Ishikawa (cell line): ENCODE results near the gene MUC12.

Experiments
- CEBPB ChIP-seq: IDR thresholded peaks from 2 replicates; pipeline ENCODE4 v1.6.1; 2012
- CREB1 ChIP-seq: IDR thresholded peaks from 2 replicates; pipeline ENCODE4 v1.6.1; 2012; ENCODE audit warnings: low read depth
- EGR1 ChIP-seq: IDR thresholded peaks from 2 replicates; pipeline ENCODE4 v1.6.1; 2012
- EP300 ChIP-seq: IDR thresholded peaks from 2 replicates; pipeline ENCODE4 v1.6.1; 2012; ENCODE audit warnings: borderline replicate concordance
- FOXM1 ChIP-seq: IDR thresholded peaks from 2 replicates; pipeline ENCODE4 v1.6.1; 2012; ENCODE audit warnings: low read depth, borderline replicate concordance
- NFIC ChIP-seq: IDR thresholded peaks from 2 replicates; pipeline ENCODE4 v1.6.1; 2012
- RAD21 ChIP-seq: IDR thresholded peaks from 2 replicates; pipeline ENCODE4 v1.6.1; 2012; ENCODE audit warnings: low read depth
- TAF1 ChIP-seq: IDR thresholded peaks from 2 replicates; pipeline ENCODE4 v1.6.1; 2012; ENCODE audit warnings: low read depth, mild to moderate bottlenecking
- TCF12 ChIP-seq: IDR thresholded peaks from 2 replicates; pipeline ENCODE4 v1.6.1; 2012; ENCODE audit warnings: low read depth
- TEAD4 ChIP-seq: IDR thresholded peaks from 2 replicates; pipeline ENCODE4 v1.6.1; 2012
- YY1 ChIP-seq: IDR thresholded peaks from 2 replicates; pipeline ENCODE4 v1.6.1; 2012; ENCODE audit warnings: low read depth
- ZBTB7A ChIP-seq: IDR thresholded peaks from 2 replicates; pipeline ENCODE4 v1.6.1; 2012; ENCODE audit warnings: low read depth
- TF ChIP-seq, protein P1 (sequence below): IDR thresholded peaks from 2 replicates; pipeline ENCODE4 v1.6.1; 2012
- TF ChIP-seq, protein P2 (sequence below): IDR thresholded peaks from 2 replicates; pipeline ENCODE4 v1.6.1; 2012
- TF ChIP-seq, protein P3 (sequence below): IDR thresholded peaks from 2 replicates; pipeline ENCODE4 v1.6.1; 2012; ENCODE audit warnings: low read depth, mild to moderate bottlenecking

MUC12 gene

DNA sequence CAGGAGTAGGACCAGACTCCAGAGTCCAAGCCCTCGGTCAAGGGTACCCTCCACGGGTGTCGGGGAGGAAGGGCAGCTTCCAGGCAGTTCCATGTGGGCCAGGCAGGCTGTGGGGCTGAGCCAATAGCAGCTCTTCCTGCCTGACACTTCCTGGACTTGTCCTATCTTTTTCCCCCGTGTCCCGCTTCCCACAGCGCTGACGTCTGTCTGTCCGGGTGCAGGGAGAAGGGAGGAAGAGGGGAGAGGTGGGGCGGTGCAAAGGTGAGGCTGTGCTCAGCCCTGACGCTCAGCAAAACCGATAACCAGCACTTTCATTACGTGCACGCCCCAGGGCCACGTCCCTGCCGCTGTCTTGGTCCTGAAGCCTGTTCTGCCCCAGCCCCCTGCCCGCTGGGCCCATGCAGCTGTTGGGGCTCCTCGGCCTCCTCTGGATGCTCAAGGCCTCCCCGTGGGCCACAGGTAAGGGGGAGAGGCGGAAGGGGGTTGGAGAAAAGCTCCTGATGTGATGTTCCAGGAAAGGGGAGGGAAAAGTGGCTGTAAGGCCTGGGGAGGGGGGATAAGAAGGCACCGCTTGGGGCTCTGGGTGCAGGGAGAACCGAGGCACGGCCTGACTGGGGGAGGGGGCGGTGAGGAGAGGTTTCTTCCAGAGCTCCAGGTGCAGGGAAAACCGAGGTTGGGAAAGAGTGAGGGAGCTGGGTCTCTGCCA, 20.0 kb upstream of the MUC12 start, which contains the start of gene MUC3A:
Gene MUC3A (plus strand): TSS at position 308 of the 706 bp plus-strand sequence. CDS start 91 bp downstream, at position 399.
- TF ChIP-seq EGR1 (no peak), EP300 (no peak), TAF1 (no peak), TEAD4 (no peak), TCF12 (no peak), RAD21 (no peak), ZBTB7A (no peak), FOXM1 (no peak), NFIC (no peak)

DNA sequence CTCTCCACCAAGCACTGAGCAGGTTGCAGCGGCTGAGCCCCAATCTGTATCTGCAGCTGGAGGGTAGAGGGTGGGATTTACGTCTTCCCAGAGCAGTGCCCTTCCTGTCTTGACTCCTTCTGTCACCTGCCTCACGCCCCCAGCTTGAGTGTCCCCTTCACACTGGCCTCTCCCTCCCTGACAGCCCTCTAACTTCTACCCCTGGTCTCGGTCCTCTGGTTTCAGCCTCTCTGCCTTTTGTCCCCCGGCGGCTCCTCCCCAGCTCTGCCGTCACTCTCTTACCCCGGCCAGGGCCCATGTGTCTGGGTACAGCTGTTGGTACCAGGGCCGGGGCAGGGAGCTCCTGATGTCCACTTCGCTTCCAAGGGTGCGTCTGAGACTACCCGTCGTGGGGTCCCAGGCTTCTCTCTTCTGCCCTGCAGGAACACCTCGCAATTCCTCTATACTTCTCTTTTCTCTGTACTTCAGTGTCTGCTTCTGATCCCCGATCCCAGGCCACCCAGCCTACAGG, 19.4 kb upstream of the MUC12 start:
- no peak for TF ChIP-seq EGR1
- TF ChIP-seq NFIC, result no peak
- no peak for TF ChIP-seq EP300
- TF ChIP-seq, protein P1, sequence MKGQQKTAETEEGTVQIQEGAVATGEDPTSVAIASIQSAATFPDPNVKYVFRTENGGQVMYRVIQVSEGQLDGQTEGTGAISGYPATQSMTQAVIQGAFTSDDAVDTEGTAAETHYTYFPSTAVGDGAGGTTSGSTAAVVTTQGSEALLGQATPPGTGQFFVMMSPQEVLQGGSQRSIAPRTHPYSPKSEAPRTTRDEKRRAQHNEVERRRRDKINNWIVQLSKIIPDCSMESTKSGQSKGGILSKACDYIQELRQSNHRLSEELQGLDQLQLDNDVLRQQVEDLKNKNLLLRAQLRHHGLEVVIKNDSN, result no peak
- no peak for TF ChIP-seq CREB1
- TF ChIP-seq, protein P2, sequence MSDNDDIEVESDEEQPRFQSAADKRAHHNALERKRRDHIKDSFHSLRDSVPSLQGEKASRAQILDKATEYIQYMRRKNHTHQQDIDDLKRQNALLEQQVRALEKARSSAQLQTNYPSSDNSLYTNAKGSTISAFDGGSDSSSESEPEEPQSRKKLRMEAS, result no peak
- no peak for TF ChIP-seq FOXM1
- no peak for TF ChIP-seq ZBTB7A
- TF ChIP-seq TEAD4, result no peak
- TF ChIP-seq YY1, result no peak
- no peak for TF ChIP-seq TCF12
- no peak for TF ChIP-seq RAD21
- TF ChIP-seq CEBPB, result no peak
- TF ChIP-seq, protein P3, sequence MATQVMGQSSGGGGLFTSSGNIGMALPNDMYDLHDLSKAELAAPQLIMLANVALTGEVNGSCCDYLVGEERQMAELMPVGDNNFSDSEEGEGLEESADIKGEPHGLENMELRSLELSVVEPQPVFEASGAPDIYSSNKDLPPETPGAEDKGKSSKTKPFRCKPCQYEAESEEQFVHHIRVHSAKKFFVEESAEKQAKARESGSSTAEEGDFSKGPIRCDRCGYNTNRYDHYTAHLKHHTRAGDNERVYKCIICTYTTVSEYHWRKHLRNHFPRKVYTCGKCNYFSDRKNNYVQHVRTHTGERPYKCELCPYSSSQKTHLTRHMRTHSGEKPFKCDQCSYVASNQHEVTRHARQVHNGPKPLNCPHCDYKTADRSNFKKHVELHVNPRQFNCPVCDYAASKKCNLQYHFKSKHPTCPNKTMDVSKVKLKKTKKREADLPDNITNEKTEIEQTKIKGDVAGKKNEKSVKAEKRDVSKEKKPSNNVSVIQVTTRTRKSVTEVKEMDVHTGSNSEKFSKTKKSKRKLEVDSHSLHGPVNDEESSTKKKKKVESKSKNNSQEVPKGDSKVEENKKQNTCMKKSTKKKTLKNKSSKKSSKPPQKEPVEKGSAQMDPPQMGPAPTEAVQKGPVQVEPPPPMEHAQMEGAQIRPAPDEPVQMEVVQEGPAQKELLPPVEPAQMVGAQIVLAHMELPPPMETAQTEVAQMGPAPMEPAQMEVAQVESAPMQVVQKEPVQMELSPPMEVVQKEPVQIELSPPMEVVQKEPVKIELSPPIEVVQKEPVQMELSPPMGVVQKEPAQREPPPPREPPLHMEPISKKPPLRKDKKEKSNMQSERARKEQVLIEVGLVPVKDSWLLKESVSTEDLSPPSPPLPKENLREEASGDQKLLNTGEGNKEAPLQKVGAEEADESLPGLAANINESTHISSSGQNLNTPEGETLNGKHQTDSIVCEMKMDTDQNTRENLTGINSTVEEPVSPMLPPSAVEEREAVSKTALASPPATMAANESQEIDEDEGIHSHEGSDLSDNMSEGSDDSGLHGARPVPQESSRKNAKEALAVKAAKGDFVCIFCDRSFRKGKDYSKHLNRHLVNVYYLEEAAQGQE, result no peak
- no peak for TF ChIP-seq TAF1

DNA sequence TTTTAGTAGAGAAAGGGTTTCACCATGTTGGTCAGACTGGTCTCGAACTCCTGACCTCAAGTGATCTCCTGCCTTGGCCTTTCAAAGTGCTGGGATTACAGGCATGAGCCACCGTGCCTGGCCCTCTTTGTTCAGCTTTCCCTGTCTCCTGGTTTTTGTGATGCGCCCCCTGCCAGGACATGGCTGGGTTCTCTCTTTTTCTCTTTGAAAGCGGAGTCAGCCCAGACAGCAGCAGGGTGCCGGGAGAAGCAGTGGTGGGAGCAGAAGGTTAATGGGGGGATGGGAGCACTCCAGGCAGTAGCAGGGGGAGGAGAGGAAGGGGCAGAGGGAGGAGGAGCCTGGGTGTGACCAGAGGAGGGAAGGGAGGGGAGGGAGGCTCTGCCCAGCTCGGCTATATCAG, 18.2 kb upstream of the MUC12 start:
- TF ChIP-seq ZBTB7A (no peak), CREB1 (no peak), FOXM1 (no peak), TCF12 (no peak), RAD21 (no peak), EGR1 (no peak), EP300 (no peak), TEAD4 (no peak), TAF1 (no peak), NFIC (no peak), YY1 (no peak), CEBPB (no peak)
- TF ChIP-seq, protein P2, result no peak
- TF ChIP-seq, protein P1, result no peak
- TF ChIP-seq, protein P3, result no peak

DNA sequence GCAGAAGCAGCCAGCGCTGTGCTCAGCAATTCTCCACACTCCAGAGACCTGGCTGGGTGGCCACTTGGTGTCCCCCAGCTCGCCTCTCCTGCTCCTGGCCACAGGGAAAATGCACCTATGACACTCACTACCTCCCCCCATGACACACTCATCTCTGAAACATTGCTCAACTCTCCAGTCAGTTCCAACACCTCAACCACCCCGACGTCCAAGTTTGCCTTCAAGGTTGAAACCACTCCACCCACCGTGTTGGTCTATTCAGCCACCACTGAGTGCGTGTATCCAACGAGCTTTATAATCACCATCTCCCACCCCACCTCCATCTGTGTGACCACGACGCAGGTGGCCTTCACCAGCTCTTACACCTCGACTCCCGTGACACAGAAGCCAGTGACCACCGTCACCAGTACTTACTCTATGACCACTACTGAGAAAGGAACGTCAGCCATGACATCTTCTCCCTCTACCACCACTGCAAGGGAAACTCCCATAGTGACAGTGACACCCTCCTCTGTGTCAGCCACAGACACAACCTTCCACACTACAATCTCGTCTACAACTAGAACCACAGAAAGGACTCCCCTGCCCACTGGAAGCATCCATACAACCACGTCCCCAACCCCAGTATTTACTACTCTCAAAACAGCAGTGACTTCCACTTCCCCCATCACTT, 17.3 kb upstream of the MUC12 start:
- TF ChIP-seq EP300 (no peak), FOXM1 (no peak), ZBTB7A (no peak), TEAD4 (no peak), TCF12 (no peak), NFIC (no peak), CEBPB (no peak), RAD21 (no peak), TAF1 (no peak), CREB1 (no peak), EGR1 (no peak), YY1 (no peak)
- TF ChIP-seq, protein P2, result no peak
- TF ChIP-seq, protein P1, result no peak
- TF ChIP-seq, protein P3, result no peak
